Measurements from ENCODE around the gene IGFL4. TPM values are rescaled to one million over a fixed set of nuclear protein-coding genes. Genes with fewer than 3 reads are reported as not detected.

The IGFL4 gene
- total and polyA plus RNA-seq, 2 of the 8 experiments (the other 6 are each of a cell fraction or from before 2014, with no cell fraction given), result 0.05 to 0.11 TPM

GRCh38 chr19:46035546-46035945 lies 5.3 kb downstream of the IGFL4 start:
- Histone ChIP-seq H3K36me3 (ENCODE audit: control insufficient read depth in 2 of 4, insufficient read depth in 4 of 4, low read length in 3 of 4) (no peaks in the 10 kb centered on the region), H4K20me1 (replicated peaks in 1 of 2; ENCODE audit: control insufficient read depth in 1 of 2, insufficient read depth in 2 of 2, low read length in 2 of 2) (no peaks in the 10 kb centered on the region), H3K23ac (ENCODE audit: insufficient read length) (no peak overlapping the region), H3K18ac (ENCODE audit: extremely low read depth, low read length) (no peak overlapping the region), H4K5ac (ENCODE audit: insufficient read length, low read depth, low read length) (no peak overlapping the region), H2AFZ (ENCODE audit: low read length) (no peak overlapping the region), H3K4me3 (ENCODE audit: extremely low read depth in 1 of 4, insufficient read depth in 2 of 4, low read depth in 3 of 4, low read length in 4 of 4) (no peak overlapping the region), H2BK120ac (replicated peaks; ENCODE audit: low read depth, low read length) (no peak overlapping the region), H3K79me1 (ENCODE audit: low read depth, low read length) (no peaks in the 10 kb centered on the region; the same call in 1 of the 2 replicates), H4K91ac (replicated peaks; ENCODE audit: insufficient read length, low read length) (no peak overlapping the region), H3K4ac (replicated peaks; ENCODE audit: insufficient read length, low read depth, low read length) (no peak overlapping the region), H3K9me3 (ENCODE audit: insufficient read depth in 2 of 2, low read depth in 1 of 2, low read length in 1 of 2) (peaks cover 2 to 5% of the 10 kb centered on the region in 2 experiments; a peak in 1 of 4 replicates), H2AK5ac (ENCODE audit: low read depth, low read length) (no peak overlapping the region), H2BK12ac (ENCODE audit: low read depth, low read length) (no peak overlapping the region), H3K27me3 (replicated peaks in 1 of 4; ENCODE audit: control insufficient read depth in 3 of 4, extremely low read depth in 1 of 4, insufficient read depth in 3 of 4, low read length in 3 of 4) (peaks cover 0 to 2% (median 2%) of the 10 kb centered on the region in 4 experiments; a peak in 2 of 7 replicates), H3K9ac (replicated peaks in 1 of 4; ENCODE audit: extremely low read depth in 1 of 4, low read depth in 3 of 4, low read length in 3 of 4) (no peak overlapping the region), H3K4me1 (replicated peaks in 1 of 4; ENCODE audit: control insufficient read depth in 3 of 4, insufficient read depth in 4 of 4, low read length in 3 of 4) (no peaks in the 10 kb centered on the region), H3K56ac (replicated peaks; ENCODE audit: insufficient read length, low read depth, low read length) (no peak overlapping the region), H4K8ac (ENCODE audit: extremely low read depth, insufficient read depth, low read length) (no peak overlapping the region), H3K79me2 (ENCODE audit: control insufficient read depth in 1 of 2, insufficient read depth in 2 of 2, low read length in 2 of 2) (no peaks in the 10 kb centered on the region), H3K14ac (ENCODE audit: insufficient read length) (no peak overlapping the region), H2BK5ac (ENCODE audit: low read depth, low read length) (no peak overlapping the region), H3K27ac (ENCODE audit: low read depth, low read length) (no peak overlapping the region), H3K23me2 (ENCODE audit: low read depth, low read length) (no peaks in the 10 kb centered on the region), H2BK20ac (ENCODE audit: low read length) (no peak overlapping the region), H3K4me2 (ENCODE audit: insufficient read depth in 1 of 2, low read depth in 2 of 2, low read length in 2 of 2) (no peak overlapping the region), H2BK15ac (ENCODE audit: low read length) (no peak overlapping the region)
- WGBS, 2 experiments (ENCODE audit: extremely low coverage in 1 of 2, insufficient coverage in 1 of 2, insufficient read length in 1 of 2, insufficient replicate concordance in 2 of 2, low coverage in 1 of 2, low lambda C conversion rate in 2 of 2, missing lambda C conversion rate in 1 of 2), result 99% methylated on average over 6 of the region's 6 CpGs; no CpG with 5 or more reads in 1 of the 2 experiments
- no peak for FAIRE-seq
- ChIA-PET CTCF (ENCODE audit: partially characterized antibody) (interaction anchor here (0.8 to 17.0 kb wide), 4 partner anchors 14 to 154 kb away, joined by 3 to 250 read pairs (median 4); no protein-coding TSS in a partner anchor), POLR2A (ENCODE audit: partially characterized antibody) (interaction anchor here (1.7 kb wide), 1 partner anchor 14 kb away, joined by 3 read pairs; no protein-coding TSS in a partner anchor)
- no peak for DNase-seq (ENCODE audit: low read depth in 1 of 2, low spot score in 2 of 2)
- TF ChIP-seq MAFK (IDR thresholded peaks at IDR 0.05; ENCODE audit: low read depth, low read length) (no peak), CHD2 (IDR thresholded peaks at IDR 0.05; ENCODE audit: low read length) (no peak), SP1 (IDR thresholded peaks at IDR 0.05; ENCODE audit: low read depth, low read length) (no peak), SUZ12 (IDR thresholded peaks at IDR 0.05; ENCODE audit: low read length) (no peak), RAD21 (IDR thresholded peaks at IDR 0.05 in 1 of 2, conservative IDR thresholded peaks at IDR 0.05 in 1 of 2; ENCODE audit: low read depth in 2 of 2, low read length in 2 of 2) (no peak), BRCA1 (IDR thresholded peaks at IDR 0.05; ENCODE audit: low read depth, low read length) (no peak), JUND (IDR thresholded peaks at IDR 0.05; ENCODE audit: low read length) (no peak), POLR2A (IDR thresholded peaks at IDR 0.05; ENCODE audit: control extremely low read depth in 1 of 2, low read depth in 2 of 2, low read length in 2 of 2) (no peak)
